ENCODE data around the gene GYPB.
"Not testable (repeated sequence)": the region's sequence is repeated elsewhere in the genome, so short reads cannot be mapped to it uniquely, and the experiment has no call there.

Gene GYPB

DNA sequence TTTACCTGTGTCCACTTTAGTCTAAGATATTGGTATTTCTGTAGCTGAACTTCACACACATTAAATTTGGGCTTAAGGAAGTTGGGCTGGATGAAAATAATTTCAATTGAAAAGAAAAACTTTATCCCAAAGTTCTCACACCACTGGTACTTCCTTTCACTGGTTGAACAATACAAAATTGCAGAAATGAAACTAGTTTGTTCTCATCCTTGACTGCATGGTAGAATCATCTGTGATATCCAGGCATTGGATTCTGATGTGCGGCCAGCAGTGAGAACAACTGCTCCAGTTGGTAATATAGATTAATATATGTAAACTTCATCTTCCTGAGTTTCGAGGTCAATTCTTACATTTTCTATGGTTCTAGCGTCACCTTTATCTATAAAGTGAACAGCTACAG is 10.6 kb downstream of the GYPB start:
- DNase-seq = not testable (repeated sequence)

- DNase-seq = not testable (repeated sequence)
These were observed 11.2 kb downstream of the GYPB start for GRCh38 chr4:144007960-144008359.

- not testable (repeated sequence) for DNase-seq
These were observed 12.9 kb downstream of the GYPB start for GRCh38 chr4:144006200-144006803.

GRCh38 chr4:144005558-144005953 is 13.6 kb downstream of the GYPB start:
- not testable (repeated sequence) for DNase-seq

GRCh38 chr4:144004868-144005557 is 14.2 kb downstream of the GYPB start:
- not testable (repeated sequence) for DNase-seq

DNA sequence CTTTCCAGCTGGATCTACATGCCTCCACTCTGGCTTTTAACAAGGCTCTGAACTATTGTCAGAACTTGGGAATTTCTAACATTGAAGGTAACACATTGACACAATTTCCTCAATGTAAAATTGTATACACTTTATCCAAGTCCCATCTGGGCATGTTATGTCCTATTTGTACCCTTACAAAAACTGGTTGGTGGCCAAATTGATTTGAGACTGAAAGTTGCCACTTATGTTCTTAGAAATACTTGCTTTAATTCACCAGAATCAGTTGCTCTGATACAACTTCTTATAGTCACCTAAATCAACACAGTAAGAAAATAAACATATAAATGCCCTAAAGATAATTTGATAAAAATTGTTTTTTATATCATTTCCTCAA is 15.3 kb downstream of the GYPB start:
- DNase-seq = not testable (repeated sequence)

DNA sequence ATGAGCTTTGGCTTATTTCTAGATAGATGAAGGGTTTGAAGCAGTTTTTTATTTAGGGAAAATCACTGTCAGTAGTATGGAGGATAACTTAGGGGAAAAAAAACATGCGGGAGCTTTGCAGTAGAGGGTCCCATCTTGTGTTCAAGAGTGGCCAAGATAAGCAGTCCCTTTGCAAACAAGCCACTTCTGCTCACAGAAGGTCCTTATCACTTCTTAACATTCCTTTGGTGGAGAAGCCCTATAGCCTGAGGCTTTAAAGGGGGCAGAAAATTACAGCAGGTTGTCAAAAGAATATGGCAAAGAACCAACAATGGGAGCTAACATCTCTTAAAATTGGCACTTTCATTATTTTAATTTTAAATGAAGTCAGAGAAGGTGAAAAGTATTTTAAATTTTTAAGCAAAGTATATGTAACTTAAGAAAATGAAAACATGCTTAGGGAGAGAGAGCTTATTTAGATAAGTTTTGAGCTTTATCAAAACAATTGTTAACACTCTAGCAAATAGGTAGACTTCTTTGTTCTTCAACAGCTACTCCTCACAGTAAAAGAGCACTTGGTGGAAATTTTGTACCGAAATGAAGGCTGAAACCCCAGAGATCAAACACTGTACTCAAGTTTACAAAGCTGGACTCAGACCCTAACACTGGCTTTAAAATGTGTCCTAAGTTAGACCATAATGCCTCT is 15.8 kb downstream of the GYPB start:
- DNase-seq = not testable (repeated sequence)

DNA sequence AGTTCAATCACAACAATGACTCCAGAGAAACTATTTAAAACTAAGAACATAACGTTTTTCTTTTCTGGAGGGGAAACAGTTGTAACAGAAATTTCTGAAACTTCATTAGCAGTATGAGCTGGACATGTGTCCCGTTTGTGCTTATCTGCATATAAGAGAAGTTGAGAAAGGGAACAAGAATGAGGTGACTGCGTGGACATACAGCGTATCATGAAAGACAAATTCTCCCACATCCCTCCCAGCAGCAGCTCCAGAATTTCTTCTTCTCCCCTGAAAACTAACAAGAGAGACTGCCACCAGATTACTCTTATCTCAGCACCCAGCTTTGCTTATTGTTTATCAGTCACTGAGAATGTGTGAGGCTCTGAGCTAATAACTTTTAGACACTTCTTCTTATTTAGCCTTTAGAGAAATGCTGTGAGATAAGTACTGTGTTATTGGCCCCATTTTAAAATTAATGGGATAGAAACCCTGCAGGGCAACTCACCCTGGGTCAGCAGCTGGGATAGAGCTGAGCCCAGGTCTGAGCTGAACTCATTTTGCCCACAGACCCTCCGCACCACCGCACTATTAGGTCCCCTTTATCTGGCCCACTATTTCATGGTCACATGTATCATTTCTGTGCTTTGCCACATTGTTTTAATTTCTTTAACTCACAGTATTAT is 18.7 kb downstream of the GYPB start:
- DNase-seq = not testable (repeated sequence)

GRCh38 chr4:143996193-143996592 is 23.0 kb downstream of the GYPB start:
- DNase-seq = peak; percentile 21 to 61

GRCh38 chr4:143991761-143992160 is 27.4 kb downstream of the GYPB start:
- DNase-seq = not testable (repeated sequence)

GRCh38 chr4:143990717-143991116 is 28.5 kb downstream of the GYPB start:
- DNase-seq = not testable (repeated sequence)

DNA sequence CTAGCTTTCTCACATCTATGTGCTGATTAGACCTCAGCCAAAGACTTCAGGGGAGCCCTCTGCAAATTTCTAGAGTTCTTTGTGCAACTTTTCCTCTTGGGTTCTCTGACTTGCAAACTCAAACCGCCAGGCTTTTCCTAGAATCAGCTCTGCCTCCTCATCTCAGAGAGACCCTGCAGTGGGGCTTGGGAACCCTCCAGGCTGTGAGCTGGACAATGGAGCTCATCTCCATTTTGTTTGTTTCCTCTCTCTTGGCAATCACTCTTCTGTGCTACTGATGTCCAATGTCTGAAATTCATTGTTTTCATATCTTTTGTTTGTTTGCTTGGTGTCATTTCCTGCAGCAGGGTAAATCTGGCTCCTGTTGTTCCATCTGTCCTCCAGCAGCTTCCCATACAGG is 33.0 kb downstream of the GYPB start:
- DNase-seq = no peak

DNA sequence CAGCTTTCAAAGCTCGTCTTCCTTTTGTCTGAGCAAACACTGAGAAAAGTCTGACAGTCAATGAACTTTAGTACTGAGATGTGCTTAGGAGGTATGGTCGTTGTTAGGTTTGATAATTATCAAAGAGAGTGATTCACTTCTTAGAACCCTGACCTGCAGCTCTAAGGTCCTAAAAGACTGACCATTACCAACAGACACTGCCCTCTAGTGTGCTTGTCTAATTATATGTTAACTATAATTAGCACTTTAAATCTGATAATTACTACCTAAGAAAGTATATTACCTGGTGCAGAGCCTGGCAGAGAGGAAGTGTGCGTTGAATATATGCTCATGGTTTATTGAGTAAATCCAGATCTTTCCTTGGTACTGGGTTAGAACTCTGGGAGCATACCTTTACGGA is 38.4 kb downstream of the GYPB start:
- DNase-seq = peak in 1 of 2 experiments; percentile 4

- DNase-seq = not testable (repeated sequence)
These were observed 43.7 kb downstream of the GYPB start for GRCh38 chr4:143975527-143975926.

DNA sequence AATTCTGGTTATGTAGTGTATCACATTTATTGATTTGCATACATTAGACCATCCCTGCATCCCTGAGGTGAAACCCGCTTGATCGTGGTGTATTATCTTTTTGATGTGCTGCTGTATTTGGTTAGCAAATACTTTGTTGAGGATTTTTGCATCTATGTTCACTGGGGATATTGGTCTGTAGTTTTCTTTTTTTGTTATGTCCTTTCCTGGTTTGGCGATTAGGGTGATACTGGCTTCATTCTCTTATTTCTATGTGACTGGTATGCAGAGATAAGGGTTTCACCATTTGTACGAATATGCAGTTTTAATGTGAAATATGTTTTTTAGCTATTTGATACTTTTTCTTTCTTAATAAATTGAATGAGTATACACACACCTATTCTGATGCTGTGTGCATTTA is 45.2 kb downstream of the GYPB start:
- peak; percentile 25 to 37 for DNase-seq

DNA sequence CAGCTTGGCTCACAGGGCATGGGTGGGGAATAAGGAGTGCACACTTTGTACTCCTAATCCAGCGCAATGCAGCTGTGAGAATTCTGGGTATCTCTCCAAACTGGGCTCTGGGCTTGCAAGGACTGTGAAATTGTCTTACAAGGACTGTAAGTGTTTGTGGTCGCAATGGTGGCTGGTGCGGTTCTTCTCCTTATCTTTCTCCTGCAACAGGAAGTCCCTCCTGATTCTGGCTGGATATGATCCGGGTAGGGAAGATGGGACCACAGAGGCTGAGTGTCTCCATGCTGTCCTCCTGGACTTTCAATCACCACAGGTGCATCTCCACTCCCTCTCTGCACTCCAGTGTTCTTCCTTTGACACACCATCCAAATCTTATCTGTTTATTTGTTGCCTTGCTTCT is 58.1 kb downstream of the GYPB start:
- no peak for DNase-seq

GRCh38 chr4:143955306-143955705 is 63.9 kb downstream of the GYPB start:
- not testable (repeated sequence) for DNase-seq

- DNase-seq = not testable (repeated sequence)
These were observed 67.7 kb downstream of the GYPB start for GRCh38 chr4:143951458-143951972.

DNA sequence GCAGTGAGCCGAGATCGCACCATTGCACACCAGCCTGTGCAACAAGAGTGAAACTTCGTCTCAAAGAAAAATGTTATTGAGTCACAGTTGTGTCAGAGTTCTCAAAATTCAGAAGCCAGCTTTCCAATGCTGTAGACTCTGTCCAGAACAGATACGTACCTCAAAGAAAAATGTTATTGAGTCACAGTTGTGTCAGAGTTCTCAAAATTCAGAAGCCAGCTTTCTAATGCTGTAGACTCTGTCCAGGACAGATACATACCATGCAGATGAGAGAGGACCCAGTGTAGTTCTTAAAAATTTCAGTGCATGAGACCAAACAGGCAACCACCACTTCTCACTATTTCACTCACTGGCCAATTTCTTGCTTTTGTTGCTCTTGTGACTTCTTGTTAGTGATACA is 68.2 kb downstream of the GYPB start:
- not testable (repeated sequence) for DNase-seq

GRCh38 chr4:143950185-143950584 is 69.0 kb downstream of the GYPB start:
- not testable (repeated sequence) for DNase-seq

GRCh38 chr4:143947493-143947892 is 71.7 kb downstream of the GYPB start:
- DNase-seq = not testable (repeated sequence)

Data from NCI-H526 (cell line).